ENCODE results near the gene SMYD3.

SMYD3 gene

GRCh38 chr1:245926888-245927287, 580.2 kb downstream of the SMYD3 start:
- DNase-seq (ENCODE audit: low read depth), result no peak
- TF ChIP-seq, protein P1, sequence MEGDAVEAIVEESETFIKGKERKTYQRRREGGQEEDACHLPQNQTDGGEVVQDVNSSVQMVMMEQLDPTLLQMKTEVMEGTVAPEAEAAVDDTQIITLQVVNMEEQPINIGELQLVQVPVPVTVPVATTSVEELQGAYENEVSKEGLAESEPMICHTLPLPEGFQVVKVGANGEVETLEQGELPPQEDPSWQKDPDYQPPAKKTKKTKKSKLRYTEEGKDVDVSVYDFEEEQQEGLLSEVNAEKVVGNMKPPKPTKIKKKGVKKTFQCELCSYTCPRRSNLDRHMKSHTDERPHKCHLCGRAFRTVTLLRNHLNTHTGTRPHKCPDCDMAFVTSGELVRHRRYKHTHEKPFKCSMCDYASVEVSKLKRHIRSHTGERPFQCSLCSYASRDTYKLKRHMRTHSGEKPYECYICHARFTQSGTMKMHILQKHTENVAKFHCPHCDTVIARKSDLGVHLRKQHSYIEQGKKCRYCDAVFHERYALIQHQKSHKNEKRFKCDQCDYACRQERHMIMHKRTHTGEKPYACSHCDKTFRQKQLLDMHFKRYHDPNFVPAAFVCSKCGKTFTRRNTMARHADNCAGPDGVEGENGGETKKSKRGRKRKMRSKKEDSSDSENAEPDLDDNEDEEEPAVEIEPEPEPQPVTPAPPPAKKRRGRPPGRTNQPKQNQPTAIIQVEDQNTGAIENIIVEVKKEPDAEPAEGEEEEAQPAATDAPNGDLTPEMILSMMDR (IDR thresholded peaks at IDR 0.05; ENCODE audit: insufficient read depth, low read depth, low read length, missing control alignments), result no peak
- H3K4me3 ChIP-seq (ENCODE audit: low read depth, low read length), result no peak overlapping the region

- no peak overlapping the region for H3K4me3 ChIP-seq (ENCODE audit: low read depth, low read length)
- DNase-seq (ENCODE audit: low read depth), result no peak
- TF ChIP-seq, protein P1 (IDR thresholded peaks at IDR 0.05; ENCODE audit: insufficient read depth, low read depth, low read length, missing control alignments), result no peak
These were observed 583.9 kb downstream of the SMYD3 start for GRCh38 chr1:245923215-245923614.

- no peak overlapping the region for H3K4me3 ChIP-seq (ENCODE audit: low read depth, low read length)
- DNase-seq (ENCODE audit: low read depth), result no peak
- TF ChIP-seq, protein P1 (IDR thresholded peaks at IDR 0.05; ENCODE audit: insufficient read depth, low read depth, low read length, missing control alignments), result no peak
These were observed 585.7 kb downstream of the SMYD3 start for GRCh38 chr1:245921417-245921816.

- TF ChIP-seq, protein P1 (IDR thresholded peaks at IDR 0.05; ENCODE audit: insufficient read depth, low read depth, low read length, missing control alignments), result no peak
- no peak for DNase-seq (ENCODE audit: low read depth)
- H3K4me3 ChIP-seq (ENCODE audit: low read depth, low read length), result no peak overlapping the region
These were observed 589.7 kb downstream of the SMYD3 start for GRCh38 chr1:245917403-245917802.

DNA sequence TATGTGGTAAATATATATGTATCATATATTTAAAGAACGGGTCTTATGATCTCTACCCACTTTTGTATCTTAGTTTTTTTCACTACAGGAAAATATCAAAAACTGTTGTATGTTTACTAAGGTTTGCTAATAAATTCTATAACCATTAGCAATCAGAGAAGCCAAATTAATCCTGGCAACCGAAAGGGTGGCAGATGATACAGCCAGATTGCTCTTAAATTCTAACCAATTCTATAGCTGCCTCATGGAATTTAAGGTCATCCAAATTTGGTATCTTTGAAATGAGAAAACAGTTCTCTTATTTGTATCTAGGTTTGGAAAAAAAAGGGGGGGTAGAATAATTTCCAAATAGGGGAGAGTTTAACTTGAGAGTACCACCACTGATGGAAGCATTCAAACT, 591.2 kb downstream of the SMYD3 start:
- no peak overlapping the region for H3K4me3 ChIP-seq (ENCODE audit: low read depth, low read length)
- no peak for DNase-seq (ENCODE audit: low read depth)
- TF ChIP-seq, protein P1 (IDR thresholded peaks at IDR 0.05; ENCODE audit: insufficient read depth, low read depth, low read length, missing control alignments), result no peak

DNA sequence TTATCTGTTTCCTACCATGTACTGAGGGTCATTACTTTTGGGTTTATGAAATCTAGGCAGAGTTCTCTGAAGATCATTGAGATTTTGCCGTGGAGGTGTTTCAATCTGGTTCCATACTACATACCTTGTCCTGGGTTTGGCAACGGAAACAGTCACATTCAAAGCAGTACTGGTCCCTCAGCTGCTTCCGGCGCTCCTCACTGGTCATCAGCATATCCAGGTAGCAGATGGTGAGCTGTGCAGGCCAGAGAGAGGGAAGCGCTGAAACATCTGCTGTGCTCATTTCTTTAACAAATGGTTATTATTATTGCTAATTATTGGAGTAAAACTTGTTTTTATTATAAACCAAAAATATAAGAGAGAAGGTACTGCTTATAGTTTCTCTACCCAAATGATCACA, 591.7 kb downstream of the SMYD3 start:
- no peak overlapping the region for H3K4me3 ChIP-seq (ENCODE audit: low read depth, low read length)
- DNase-seq (ENCODE audit: low read depth), result no peak
- TF ChIP-seq, protein P1 (IDR thresholded peaks at IDR 0.05; ENCODE audit: insufficient read depth, low read depth, low read length, missing control alignments), result no peak

GRCh38 chr1:245908543-245908942, 598.5 kb downstream of the SMYD3 start:
- TF ChIP-seq, protein P1 (IDR thresholded peaks at IDR 0.05; ENCODE audit: insufficient read depth, low read depth, low read length, missing control alignments), result no peak
- no peak for DNase-seq (ENCODE audit: low read depth)
- H3K4me3 ChIP-seq (ENCODE audit: low read depth, low read length), result no peak overlapping the region
